Loucy (cell line): ENCODE measurements around the gene MYO18A.

Experiments used
- H2AFZ ChIP-seq: fragments of 200-600 bp; sonication (generic); 2 replicates; pipeline ENCODE4 v1.6.0; 2016; ENCODE audit warnings: antibody characterized with exemption, mild to moderate bottlenecking, low read length, moderate library complexity
- H3F3A ChIP-seq: fragments of 200-600 bp; 2 replicates; pipeline ENCODE4 v1.6.0; 2016; ENCODE audit warnings: antibody characterized with exemption, low read depth, mild to moderate bottlenecking
- H3K27me3 ChIP-seq: fragments of 200-600 bp; sonication (generic); 2 replicates; pipeline ENCODE4 v1.6.1; 2014; ENCODE audit warnings: low read length, mild to moderate bottlenecking; ENCODE audit not compliant: insufficient read depth, poor library complexity, severe bottlenecking
- H3K36me3 ChIP-seq: fragments of 200-600 bp; sonication (generic); 2 replicates; pipeline ENCODE4 v1.6.1; 2016; ENCODE audit warnings: low read length; ENCODE audit not compliant: insufficient read depth
- H3K4me1 ChIP-seq: fragments of 200-600 bp; sonication (generic); 2 replicates; pipeline ENCODE4 v1.5.1; 2014; ENCODE audit warnings: low read length, mild to moderate bottlenecking; ENCODE audit not compliant: insufficient read depth, poor library complexity, severe bottlenecking
- H3K4me2 ChIP-seq: fragments of 200-600 bp; sonication (generic); 2 replicates; pipeline ENCODE4 v1.6.0; 2014; ENCODE audit warnings: antibody characterized with exemption, low read length, low read depth, mild to moderate bottlenecking; ENCODE audit not compliant: poor library complexity, severe bottlenecking
- H3K4me3 ChIP-seq: fragments of 200-600 bp; sonication (generic); 2 replicates; pipeline ENCODE4 v1.5.1; 2014; ENCODE audit warnings: low read length, mild to moderate bottlenecking, mixed read lengths; ENCODE audit not compliant: poor library complexity, severe bottlenecking
- H3K79me2 ChIP-seq: fragments of 200-600 bp; sonication (generic); 2 replicates; pipeline ENCODE4 v1.6.1; 2014; ENCODE audit warnings: low read length; ENCODE audit not compliant: insufficient read depth
- H3K9ac ChIP-seq: fragments of 200-600 bp; sonication (generic); 2 replicates; pipeline ENCODE4 v1.6.0; 2014; ENCODE audit warnings: mild to moderate bottlenecking, low read depth, low read length, moderate library complexity; ENCODE audit not compliant: poor library complexity, severe bottlenecking
- H3K9me2 ChIP-seq: fragments of 200-600 bp; sonication (generic); replicated peaks from 2 replicates; pipeline ENCODE4 v1.6.1; 2016; ENCODE audit warnings: low read depth, low read length, mixed read lengths
- H3K9me3 ChIP-seq: fragments of 200-600 bp; sonication (generic); 2 replicates; pipeline ENCODE4 v1.6.1; 2014; ENCODE audit warnings: mild to moderate bottlenecking, antibody characterized with exemption, low read length, low read depth; ENCODE audit not compliant: insufficient read depth
- H4K20me1 ChIP-seq: fragments of 200-600 bp; sonication (generic); 2 replicates; pipeline ENCODE4 v1.6.0; 2014; ENCODE audit warnings: antibody characterized with exemption, low read length, mild to moderate bottlenecking; ENCODE audit not compliant: insufficient read depth, poor library complexity, severe bottlenecking
- EZH2phosphoT487 ChIP-seq: fragments of 200-600 bp; IDR thresholded peaks from 2 replicates; pipeline ENCODE4 v1.6.1; 2018; ENCODE audit warnings: antibody characterized with exemption, mild to moderate bottlenecking, moderate library complexity, borderline replicate concordance
- TF ChIP-seq, protein P1 (sequence below): fragments of 200-600 bp; sonication (generic); conservative IDR thresholded peaks from 2 replicates; pipeline ENCODE4 v1.5.1; 2014; ENCODE audit warnings: mild to moderate bottlenecking, antibody characterized with exemption, low read length

Gene MYO18A

DNA sequence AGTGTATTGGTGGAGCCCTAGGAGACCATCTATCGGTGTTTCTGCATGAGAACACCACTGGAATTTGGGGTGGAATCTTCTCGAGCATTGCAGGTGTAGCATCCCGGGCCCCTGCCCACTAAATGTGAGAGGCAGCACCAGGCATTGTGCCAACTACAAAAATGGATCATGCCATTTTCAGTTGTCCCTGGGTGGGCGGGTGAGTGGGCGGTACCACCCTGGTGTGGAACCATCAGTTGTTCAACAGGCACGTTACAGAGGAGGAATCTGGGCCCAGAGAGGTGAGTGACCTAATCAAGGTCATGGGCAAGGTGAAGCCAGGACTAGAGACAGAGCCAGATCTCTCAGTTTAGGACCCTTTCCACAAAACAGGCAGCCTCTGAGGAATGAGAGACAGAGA, 128.5 kb downstream of the MYO18A start:
- H3K4me1 ChIP-seq = peaks cover 4% of the 10 kb centered on the region
- H2AFZ ChIP-seq = no peak overlapping the region
- no peaks in the 10 kb centered on the region for H3K79me2 ChIP-seq
- no peaks in the 10 kb centered on the region for H3K9me3 ChIP-seq
- H3K9me2 ChIP-seq = no peaks in the 10 kb centered on the region
- no peaks in the 10 kb centered on the region for H3F3A ChIP-seq
- TF ChIP-seq, protein P1, sequence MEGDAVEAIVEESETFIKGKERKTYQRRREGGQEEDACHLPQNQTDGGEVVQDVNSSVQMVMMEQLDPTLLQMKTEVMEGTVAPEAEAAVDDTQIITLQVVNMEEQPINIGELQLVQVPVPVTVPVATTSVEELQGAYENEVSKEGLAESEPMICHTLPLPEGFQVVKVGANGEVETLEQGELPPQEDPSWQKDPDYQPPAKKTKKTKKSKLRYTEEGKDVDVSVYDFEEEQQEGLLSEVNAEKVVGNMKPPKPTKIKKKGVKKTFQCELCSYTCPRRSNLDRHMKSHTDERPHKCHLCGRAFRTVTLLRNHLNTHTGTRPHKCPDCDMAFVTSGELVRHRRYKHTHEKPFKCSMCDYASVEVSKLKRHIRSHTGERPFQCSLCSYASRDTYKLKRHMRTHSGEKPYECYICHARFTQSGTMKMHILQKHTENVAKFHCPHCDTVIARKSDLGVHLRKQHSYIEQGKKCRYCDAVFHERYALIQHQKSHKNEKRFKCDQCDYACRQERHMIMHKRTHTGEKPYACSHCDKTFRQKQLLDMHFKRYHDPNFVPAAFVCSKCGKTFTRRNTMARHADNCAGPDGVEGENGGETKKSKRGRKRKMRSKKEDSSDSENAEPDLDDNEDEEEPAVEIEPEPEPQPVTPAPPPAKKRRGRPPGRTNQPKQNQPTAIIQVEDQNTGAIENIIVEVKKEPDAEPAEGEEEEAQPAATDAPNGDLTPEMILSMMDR = no peak
- no peak for TF ChIP-seq EZH2phosphoT487
- H3K36me3 ChIP-seq = no peaks in the 10 kb centered on the region
- H3K4me2 ChIP-seq = no peak overlapping the region
- H4K20me1 ChIP-seq = no peaks in the 10 kb centered on the region
- H3K9ac ChIP-seq = no peak overlapping the region
- H3K4me3 ChIP-seq = no peak overlapping the region
- no peaks in the 10 kb centered on the region for H3K27me3 ChIP-seq

DNA sequence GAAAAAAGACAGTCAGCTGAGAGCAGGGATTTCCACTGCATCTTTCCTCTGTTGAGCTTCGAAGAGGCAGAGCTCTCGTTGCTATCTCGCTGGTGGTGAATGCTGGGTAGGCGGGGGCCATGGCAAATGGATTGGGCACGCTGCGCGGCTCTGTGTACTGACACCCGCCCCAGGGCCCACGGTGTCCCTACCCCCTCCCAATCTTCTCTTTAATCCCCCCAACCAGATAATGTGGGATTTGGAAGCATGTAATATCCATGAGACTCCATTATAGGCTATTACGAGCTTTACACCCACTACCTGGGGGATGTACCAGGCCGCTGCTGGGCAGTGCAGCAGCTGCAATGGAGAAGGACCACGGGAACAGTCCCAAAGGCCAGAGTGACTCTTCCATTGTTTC, 129.0 kb downstream of the MYO18A start:
- Histone ChIP-seq H3K4me3 (no peak overlapping the region), H3K27me3 (no peaks in the 10 kb centered on the region), H3K9me2 (no peaks in the 10 kb centered on the region), H4K20me1 (no peaks in the 10 kb centered on the region), H2AFZ (no peak overlapping the region), H3K4me1 (peaks cover 4% of the 10 kb centered on the region), H3K9me3 (no peaks in the 10 kb centered on the region), H3F3A (no peaks in the 10 kb centered on the region), H3K4me2 (no peak overlapping the region), H3K79me2 (no peaks in the 10 kb centered on the region), H3K9ac (no peak overlapping the region), H3K36me3 (no peaks in the 10 kb centered on the region)
- no peak for TF ChIP-seq EZH2phosphoT487
- TF ChIP-seq, protein P1 = no peak

DNA sequence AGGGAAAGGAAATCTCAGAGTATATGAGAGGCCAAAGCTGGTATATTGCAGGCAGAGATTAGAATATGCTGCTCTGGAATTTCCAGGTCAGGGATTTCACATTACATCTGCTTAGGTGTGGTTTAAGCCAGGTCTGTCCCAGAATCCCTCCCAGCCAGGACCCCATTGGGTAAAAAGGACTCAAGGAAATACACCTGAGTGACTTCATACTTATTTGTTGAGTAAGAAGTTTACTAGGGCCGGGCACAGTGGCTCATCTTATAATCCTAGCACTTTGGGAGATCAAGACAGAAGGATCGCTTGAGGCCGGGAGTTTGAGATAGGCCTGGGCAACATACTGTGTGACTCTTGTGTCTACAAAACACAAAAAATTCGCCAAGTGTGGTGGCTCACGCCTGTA, 130.0 kb downstream of the MYO18A start:
- H3K27me3 ChIP-seq = no peaks in the 10 kb centered on the region
- H3K79me2 ChIP-seq = no peaks in the 10 kb centered on the region
- H3K36me3 ChIP-seq = no peaks in the 10 kb centered on the region
- H3K9me2 ChIP-seq = no peaks in the 10 kb centered on the region
- H3K9me3 ChIP-seq = no peaks in the 10 kb centered on the region
- no peak overlapping the region for H3K4me2 ChIP-seq
- H3K9ac ChIP-seq = no peak overlapping the region
- no peak overlapping the region for H2AFZ ChIP-seq
- TF ChIP-seq, protein P1 = no peak
- no peak for TF ChIP-seq EZH2phosphoT487
- H4K20me1 ChIP-seq = no peaks in the 10 kb centered on the region
- H3F3A ChIP-seq = no peaks in the 10 kb centered on the region
- peaks cover 4% of the 10 kb centered on the region for H3K4me1 ChIP-seq
- no peak overlapping the region for H3K4me3 ChIP-seq
